Stimulated activated CD8-positive, alpha-beta memory T cell treated with anti-CD3 and anti-CD28 coated beads, Interleukin-15, amount 100 ng/mL, for 4 hours (primary cell): Measurements from ENCODE around the gene GINS3.

ENCODE experiments used
- DNase-seq, 2 donors: peaks; one replicate each; pipeline ENCODE4 v3.0.0-alpha.2; 2020; ENCODE audit warnings: low read depth in 2 of 2

The GINS3 gene

DNA sequence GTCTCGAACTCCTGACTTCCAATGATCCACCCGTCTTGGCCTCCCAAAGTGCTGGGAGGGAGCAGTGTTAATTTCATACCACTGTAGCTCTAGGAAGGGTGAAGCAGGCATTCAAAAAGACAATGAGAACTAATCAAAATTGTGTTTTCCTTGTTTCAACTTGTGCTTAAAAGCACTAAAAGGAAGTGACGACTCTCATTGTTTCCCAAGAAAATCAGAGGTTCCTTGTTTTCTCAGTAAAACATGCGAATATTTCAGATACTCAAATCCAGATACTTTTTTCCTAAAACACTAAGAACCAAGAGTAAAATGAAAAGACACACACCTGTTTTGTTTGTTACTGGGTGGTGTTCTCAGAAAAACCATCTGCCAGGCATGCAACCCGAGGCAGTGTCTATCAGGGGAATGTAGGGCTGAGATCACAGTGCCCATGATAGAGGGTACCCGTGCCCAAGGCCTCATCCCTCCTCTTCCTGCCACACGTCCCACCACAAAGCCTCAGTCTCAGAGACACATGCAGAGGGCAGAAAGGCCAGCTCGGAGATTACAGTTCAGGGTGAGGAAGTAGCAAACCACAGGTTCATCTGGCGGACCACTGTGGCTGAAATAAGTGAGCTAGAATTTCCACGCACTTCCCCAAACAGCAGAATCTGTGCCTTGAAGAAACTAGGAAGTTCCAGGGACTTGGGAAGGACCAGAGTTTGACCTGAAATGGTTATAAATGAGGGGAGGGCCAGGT lies 33.7 kb downstream of the GINS3 start:
- DNase-seq, result peak; percentile 2 to 3

DNA sequence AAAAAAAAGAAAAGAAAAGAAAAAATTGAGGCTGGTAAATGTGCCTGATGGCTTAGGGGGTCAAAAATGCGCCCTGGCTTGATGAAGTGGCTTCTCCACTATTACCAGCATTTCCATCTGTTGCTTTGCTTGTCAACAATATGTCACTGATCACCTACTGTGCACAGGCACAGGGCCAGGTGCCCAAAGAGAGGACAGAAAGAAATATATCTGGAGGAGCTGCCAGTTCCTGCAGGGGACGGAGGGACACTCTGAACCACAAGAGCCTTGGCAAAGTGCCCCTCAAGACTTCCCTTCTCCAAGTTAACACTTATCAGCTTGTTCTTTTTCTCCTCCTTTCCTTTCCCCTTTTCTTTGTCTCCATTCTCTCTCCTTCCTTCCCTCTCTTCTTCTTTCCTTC lies 34.7 kb downstream of the GINS3 start:
- no peak for DNase-seq

DNA sequence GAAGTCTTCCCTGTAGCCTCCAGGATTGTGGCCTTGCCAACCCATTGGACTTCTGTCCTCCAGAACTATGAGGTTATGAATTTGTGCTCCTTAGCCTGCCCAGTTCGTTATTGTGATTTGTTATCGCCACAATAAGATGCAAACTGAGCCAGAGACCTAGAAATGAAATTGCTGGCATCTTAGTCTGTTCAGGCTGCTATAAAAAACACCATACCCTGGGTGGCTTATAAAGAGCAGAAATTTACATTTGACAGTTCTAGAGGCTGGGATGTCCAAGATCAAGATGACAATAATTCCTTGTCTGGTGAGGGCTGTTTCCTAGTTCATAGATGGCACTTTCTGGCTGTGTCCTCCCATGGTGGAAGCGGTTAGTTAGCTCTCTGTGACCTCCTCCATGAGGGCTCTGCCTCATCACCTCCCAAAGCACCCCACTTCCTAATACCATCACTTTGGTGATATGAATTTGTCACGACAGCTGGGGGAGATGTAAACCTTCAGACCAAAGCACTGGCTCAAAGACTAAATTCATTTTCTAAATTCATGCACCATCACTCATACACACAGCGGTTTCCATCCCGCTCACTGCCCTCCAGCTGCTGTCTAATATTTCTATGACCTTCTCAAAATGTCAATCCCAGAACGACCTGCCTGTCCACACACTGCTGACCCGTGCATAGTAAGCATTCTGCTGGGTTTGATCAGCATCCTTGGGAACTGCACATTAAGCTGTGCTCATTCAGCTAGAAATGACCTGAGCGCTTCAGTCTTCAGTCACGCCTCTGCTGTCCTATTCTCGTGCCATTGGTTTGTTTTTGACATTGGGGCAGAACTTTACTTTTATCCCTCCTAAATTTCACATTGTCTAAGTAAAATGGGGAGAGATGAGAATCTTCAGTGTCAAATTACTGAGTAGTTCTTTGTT lies 36.6 kb downstream of the GINS3 start:
- DNase-seq, result no peak

DNA sequence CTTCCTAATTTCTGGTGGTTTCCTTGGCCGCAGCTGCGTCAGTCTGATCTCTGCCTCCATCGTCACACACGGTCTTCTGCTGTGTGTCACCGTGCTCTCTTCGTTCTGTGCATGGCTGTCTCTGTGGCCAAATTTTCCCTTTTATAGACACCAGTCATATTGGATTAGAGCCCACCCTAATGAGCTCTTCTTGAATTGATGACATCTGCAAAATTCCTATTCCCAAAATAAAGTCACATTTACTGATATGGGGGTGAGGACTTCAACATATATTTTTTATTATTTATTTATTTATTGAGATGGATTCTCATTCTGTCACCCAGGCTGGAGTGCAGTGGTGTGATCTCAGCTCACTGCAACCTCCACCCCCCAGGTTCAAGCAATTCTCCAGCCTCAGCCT lies 38.4 kb downstream of the GINS3 start:
- no peak for DNase-seq

DNA sequence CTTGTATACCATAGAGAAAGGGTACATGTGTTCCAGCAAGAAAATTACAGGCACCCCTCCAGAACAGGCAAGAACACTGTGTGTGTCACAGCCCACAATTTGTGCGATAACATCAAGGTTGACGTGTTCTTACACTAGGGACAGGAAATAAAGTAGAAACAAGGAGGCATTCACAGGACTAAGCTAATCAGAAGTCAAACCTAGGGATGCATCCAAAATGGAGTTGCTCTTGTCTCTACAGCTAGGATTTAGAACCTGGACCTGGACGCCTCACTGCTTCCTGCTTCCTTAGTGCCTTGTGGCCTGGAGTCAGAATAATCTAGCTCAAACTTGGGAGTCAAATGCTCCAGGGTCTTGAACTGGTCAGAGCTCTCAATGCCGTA lies 41.3 kb downstream of the GINS3 start:
- DNase-seq, result no peak

DNA sequence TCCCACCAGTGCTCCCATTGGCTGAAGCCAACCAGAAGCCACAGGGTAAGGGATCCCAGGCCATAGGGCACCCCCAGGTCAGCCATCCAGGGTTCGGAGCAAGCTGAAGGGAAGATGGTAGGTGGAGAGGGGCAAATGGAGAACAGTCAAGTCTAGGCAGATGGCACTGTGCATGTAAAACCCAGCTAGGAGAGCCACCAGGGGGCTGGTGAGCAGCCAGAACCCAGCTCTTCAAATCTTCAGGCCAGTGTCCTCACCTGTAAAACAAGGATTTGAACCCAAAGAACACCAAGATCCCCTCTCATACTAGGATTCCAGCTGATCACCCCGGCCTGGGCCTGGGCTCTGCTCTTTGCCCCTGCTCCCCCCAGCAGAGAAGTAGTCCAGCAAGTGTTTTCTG lies 43.5 kb downstream of the GINS3 start:
- no peak for DNase-seq

DNA sequence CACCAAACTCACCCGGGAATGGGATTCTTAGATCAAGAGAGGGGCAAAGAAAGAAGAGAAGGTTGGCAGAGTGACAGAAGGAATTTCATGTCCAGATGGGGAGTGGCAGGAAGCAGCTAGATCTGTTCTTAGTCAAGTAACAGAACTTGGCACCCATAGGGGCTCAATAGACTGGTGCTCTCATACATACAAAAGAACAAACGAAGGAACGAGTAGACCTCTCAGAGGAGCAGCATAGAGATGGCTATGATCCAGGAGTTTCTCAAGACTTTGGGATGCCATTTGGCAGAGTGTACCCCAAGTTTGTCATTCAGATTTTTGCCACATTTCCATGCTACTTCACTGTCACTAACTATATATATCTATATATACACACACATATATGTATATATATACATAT lies 47.9 kb downstream of the GINS3 start:
- no peak for DNase-seq

DNA sequence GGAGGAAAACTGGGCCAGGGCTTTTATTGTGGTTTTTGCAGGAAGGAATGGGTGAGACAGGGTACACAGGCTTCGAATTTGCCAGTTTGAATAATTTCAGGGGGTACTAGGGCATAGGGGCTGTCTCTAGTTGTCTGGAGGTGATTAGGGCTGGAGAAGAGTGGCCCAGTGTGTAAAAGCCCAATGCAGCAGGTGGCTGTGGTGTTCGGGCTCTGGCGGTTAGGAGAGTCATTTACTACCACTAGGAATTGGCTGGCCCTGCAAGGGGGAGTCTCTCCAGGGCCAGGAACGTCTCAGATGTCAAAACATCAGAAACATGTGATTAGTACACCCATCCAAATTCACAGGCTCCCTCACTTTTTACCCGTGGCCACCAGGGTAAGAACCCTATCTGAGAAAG lies 50.3 kb downstream of the GINS3 start:
- no peak for DNase-seq

DNA sequence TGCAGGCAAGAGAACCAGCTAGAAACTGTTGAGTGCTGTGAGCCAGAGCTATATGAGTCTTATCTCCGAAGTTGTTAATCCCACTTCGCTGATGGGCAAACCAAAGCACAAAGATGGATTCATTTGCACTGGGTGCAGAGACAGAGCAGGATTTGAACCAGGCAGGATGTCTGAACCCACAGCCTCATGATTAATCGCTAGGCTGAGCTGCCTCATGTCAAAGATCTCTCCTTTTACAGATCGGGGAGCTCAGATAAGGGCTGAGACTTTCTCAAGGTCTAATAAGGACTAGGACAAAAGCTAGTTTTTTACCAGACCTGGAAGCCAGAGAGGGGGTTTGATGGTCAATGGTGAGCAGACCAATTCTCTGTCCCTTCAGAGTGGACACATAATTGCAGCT lies 51.5 kb downstream of the GINS3 start:
- no peak for DNase-seq

DNA sequence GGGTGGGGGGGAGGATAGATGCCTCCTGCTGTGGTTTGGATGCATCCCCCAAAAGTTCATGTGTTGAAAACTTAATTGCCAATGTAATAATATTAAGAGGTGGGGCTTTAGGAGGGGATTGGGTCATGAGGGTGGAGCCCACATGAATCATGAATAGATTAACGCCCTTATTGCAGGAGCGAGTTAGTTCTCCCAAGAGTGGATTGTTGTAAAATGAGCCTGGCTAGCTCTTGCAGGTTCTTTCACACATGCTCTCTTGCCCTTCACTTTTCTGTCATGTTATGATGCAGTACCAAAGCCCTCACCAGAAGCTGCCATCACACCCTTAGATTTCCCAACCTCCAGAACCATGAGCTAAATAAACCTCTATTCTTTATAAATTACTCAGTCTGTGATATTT lies 52.0 kb downstream of the GINS3 start:
- no peak for DNase-seq

DNA sequence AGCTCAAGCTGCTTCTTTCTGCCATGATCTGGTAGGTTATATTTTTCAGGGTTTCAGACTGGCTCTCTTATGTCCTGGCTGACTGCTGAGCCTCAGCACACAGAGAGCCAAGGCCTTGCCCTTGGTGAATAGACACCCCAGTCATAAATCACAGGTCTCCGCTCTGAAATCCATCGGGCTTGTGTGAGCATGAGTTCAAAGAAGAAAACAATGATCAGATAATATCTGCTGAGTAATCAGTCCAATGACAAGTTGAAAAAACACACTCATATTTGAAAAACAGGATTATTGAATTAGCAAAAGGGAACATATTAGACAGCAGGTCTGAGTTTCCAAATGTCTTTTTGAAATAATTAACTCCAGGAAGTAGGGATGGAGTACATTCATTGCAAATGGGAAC lies 56.6 kb downstream of the GINS3 start:
- DNase-seq, result no peak

DNA sequence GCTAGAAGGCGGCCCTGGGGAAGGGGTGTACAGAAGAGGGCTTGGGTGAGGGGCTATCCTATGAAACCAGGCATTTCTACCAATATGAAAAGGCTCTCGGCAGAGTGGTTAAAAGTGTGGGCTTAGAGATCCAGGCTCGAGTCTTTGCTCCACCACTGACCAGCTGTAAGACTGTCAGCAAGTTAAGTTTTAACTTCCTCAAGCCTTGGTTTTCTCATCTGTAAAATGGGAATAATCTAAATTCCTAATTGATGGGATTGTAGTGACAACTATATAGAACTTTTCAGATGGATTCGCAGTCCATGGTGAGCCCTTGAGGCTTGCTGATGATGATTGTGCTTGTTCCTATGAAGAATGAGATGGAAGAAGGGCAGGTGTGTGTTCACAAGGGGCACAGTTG lies 57.0 kb downstream of the GINS3 start:
- DNase-seq, result no peak

DNA sequence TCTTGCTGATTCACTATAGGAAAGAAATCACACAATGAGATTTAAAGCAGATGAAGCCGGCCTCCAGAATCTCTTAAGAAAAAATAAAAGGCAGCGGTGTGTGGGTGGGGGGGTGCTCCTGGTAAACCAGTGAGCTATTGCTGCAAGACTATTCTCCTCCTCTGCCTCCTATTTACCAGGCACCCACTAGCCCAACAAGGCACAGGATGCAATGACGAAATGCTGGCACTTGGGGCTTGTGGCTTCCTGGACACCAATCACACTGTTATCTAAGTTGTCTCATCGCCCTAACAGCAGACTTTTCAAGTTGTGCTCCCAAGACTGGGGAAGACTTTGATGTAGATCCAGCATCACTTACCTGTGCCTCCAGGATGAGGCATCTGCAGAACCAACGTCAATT lies 57.5 kb downstream of the GINS3 start:
- no peak for DNase-seq

DNA sequence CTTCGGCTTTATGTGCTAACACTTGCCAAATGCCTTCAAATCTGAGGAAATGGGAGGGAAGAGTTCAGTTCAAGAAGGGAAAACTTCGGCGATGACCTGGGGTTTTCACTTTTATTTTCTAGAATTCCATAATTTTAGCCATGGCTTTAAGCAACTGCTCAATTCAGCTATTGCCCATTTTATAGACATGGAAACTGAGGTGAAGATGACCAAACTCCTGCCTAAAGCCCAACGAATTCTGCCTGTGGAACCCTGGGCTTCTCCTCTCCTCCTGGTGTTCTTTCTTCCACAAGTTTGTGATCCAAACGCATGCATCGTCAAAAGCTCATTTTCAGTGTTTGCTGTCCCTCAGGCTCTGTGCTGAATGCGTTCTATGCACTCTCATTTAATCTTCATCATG lies 58.3 kb downstream of the GINS3 start:
- DNase-seq, result no peak

DNA sequence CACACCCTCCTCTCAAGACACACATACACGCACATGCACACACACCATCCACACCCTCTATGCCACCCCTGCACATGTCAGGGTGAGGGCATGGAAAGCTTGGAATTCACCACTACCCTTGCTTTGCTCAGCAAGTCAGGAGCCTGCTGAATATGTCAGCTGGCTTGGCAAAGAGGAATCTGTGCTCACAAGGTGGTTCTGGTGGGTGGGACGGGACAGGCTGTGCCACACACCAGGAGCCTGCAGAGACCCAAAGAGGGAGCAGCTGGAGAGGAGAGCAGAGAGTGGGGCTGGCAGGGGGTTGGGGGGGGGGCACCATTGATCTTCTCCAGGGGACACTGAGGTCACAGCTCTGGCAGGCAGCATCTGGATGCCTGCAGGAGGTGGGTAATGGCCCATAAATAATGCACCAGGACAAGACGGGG lies 59.0 kb downstream of the GINS3 start:
- DNase-seq, result no peak

DNA sequence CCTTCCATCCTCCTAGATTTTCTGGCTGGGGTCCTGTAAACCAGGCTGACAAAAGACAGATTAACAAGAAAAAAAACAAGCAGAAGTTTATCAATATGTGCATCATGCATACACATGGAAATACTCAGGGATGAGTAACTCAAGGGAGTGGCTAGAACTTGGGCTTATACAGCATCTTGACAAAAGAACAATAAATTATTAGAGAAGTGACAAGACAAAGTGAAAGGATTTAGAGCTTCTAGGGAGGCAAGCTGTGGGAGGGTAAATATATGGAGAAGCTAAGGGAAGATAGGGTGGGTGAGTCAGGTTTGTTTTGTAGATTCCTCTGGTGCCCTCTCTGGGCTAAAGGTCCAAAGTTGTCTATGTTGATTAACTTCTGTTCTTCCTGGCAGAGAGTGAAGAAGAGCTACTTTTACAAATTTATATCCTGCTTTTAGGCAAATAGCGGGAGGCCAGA lies 59.7 kb downstream of the GINS3 start:
- DNase-seq, result no peak

DNA sequence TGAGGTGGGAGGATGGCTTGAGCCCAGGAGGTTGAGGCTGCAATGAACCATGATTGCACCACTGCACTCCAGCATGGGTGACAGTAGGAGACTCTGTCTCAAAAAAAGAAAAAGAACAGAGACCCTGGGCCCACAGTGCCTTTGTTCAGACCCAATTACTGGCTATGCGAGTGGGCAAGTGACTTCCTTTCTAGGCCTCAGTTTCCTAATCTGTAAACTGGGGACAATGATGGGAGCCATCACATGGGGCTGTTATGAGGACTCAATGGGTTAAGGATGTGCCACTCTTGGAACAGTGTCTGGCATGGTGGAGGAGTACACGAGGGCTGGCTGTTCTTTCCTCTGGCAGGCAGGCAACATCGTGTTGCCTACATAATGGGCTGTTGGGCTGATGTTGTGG lies 60.4 kb downstream of the GINS3 start:
- DNase-seq, result no peak

DNA sequence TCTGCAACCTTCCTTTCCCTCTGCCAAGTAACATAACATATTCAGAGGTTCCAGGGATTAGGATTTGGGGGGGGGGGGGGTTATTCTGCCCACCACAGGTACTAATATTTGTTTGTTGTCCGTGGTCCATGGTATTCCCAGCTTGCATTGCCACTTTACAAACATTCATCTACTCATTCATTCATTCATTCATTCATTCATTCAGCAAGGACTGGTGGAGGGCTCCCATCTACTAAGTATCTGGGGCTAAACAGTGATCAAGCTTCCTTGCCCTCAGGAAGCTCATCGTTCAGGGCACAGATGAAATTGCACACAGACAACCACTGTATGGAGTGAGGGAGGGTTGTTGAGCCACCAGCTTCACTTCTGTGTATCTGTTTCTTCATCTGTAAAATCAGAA lies 61.9 kb downstream of the GINS3 start:
- DNase-seq, result no peak

DNA sequence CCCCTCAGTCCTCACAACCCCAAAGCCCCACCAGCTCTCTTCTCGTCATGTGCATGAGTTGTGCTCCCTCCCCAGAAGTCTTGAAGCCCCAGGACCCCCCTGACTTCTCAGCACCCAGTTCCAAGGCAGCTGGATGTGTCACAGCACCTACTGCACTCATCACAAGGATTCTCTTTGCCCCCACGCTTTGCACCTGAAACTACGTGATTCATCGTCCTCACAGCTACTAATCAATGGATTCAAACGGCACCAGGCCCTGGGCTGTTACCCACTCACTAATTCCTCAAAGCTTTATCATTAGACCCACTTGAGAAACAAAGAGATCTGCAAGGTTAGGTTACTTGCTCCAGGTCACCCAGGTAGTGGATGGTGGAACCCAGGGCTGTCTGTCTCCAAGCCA lies 62.6 kb downstream of the GINS3 start:
- no peak for DNase-seq
